SW480 (cell line): ENCODE measurements around the gene PRDM12.

ENCODE experiments used
- DNase-seq: peaks from one replicate; pipeline ENCODE4 v3.0.0-alpha.2; 2016; ENCODE audit warnings: low spot score

PRDM12 gene

GRCh38 chr9:130728721-130729120, 64.3 kb downstream of the PRDM12 start:
- no peak for DNase-seq

- DNase-seq, result no peak
Measured at GRCh38 chr9:130729145-130729544, 64.8 kb downstream of the PRDM12 start.

- no peak for DNase-seq
Measured at GRCh38 chr9:130731355-130731754, 67.0 kb downstream of the PRDM12 start.

GRCh38 chr9:130732136-130732535, 67.7 kb downstream of the PRDM12 start:
- no peak for DNase-seq
